Right cardiac atrium (tissue), 5 donors: Measurements from ENCODE around the gene PDE4D. TPM values are rescaled to one million over a fixed set of nuclear protein-coding genes. Genes with fewer than 3 reads are reported as not detected.

Source experiments
- ATAC-seq, 2 donors: fragments of 200-7000 bp; cut with Tn5 transposase; one replicate each; pipeline versions ENCODE4 v1.8.0 to v1.9.1; 2020; ENCODE audit warnings: moderate library complexity in 2 of 2, mild to moderate bottlenecking in 1 of 2
- DNase-seq, 3 donors: peaks; one replicate each; pipeline ENCODE4 v3.0.0-alpha.2; 2020
- H3K27ac ChIP-seq: one replicate; pipeline ENCODE4 v1.5.1; 2013; ENCODE audit warnings: mild to moderate bottlenecking, low read length, control low read depth, moderate library complexity
- H3K27me3 ChIP-seq: one replicate; pipeline ENCODE4 v1.6.1; 2013; ENCODE audit not compliant: control insufficient read depth, insufficient read depth
- H3K4me1 ChIP-seq: one replicate; pipeline ENCODE4 v1.6.1; 2013; ENCODE audit warnings: low read length; ENCODE audit not compliant: control insufficient read depth, insufficient read depth
- H3K4me3 ChIP-seq: one replicate; pipeline ENCODE4 v1.5.1; 2013; ENCODE audit warnings: low read length, control low read depth
- H3K9me3 ChIP-seq: one replicate; pipeline ENCODE4 v1.6.1; 2013; ENCODE audit warnings: low read length; ENCODE audit not compliant: control insufficient read depth
- WGBS: extraction: QIAGEN DNeasy Blood & Tissue Kit; methylation state at CpG from one replicate; pipeline ENCODE4 v1.1.7; 2013; 5-methylcytosine and 5-hydroxymethylcytosine counted together
- intact Hi-C, 4 donors: fragments of 100-400 bp; cut with DNase I; formaldehyde crosslinking; loops; one replicate each; pipeline versions ENCODE4 v1.11.0 to v1.14.0; 2022 to 2023
- polyA plus RNA-seq: library from polyadenylated mRNA; stranded (reverse); fragments of 200-250 nt; gene quantifications from one replicate; pipeline ENCODE4 v1.2.3, GENCODE V29; 2013
- total RNA-seq, 4 donors: library from RNA; stranded (reverse); fragmentation: NEBNext Ultra II Directional; extraction: Animal tissue kit (Norgen Biotek cat#: 25700); gene quantifications; one replicate each; pipeline ENCODE4 v1.2.1, GENCODE V29; 2021
- donor health status: healthy with polysubstance abuse.
- donor health status: DM: no; HTN: yes; CAD: no.
- donor health status: DM: no; HTN: no; CAD: no.
- donor health status: DM: no; HTN: yes; CAD: no; lungs with severe emphysema.
- donor health status: DM: yes; HTN: yes; CAD: no.

Gene PDE4D
- total and polyA plus RNA-seq, 5 donors: 13.2 to 104 (median 38.8) TPM

GRCh38 chr5:58985759-58986158 lies 907.8 kb downstream of the PDE4D start:
- WGBS: 42% methylated on average over 4 of the region's 4 CpGs

GRCh38 chr5:58985311-58985710 lies 908.2 kb downstream of the PDE4D start:
- WGBS: 86% methylated on average over 4 of the region's 4 CpGs

More at GRCh38 chr5:58985759-58986158, 907.8 kb downstream of the PDE4D start:
- DNase-seq: no peak
- H3K27ac ChIP-seq: no peak overlapping the region
- H3K9me3 ChIP-seq: no peaks in the 10 kb centered on the region
- no peaks in the 10 kb centered on the region for H3K27me3 ChIP-seq
- peaks cover 2% of the 10 kb centered on the region for H3K4me1 ChIP-seq
- no peak overlapping the region for H3K4me3 ChIP-seq
- peak in 1 of 2 donors; percentile 22 for ATAC-seq
- intact Hi-C loops: no loop called here

GRCh38 chr5:58983526-58984452 lies 909.7 kb downstream of the PDE4D start:
- no peak overlapping the region for H3K27ac ChIP-seq
- H3K4me1 ChIP-seq: peaks cover 2% of the 10 kb centered on the region
- DNase-seq (no peak), ATAC-seq (no peak)
- H3K27me3 ChIP-seq: no peaks in the 10 kb centered on the region
- no peaks in the 10 kb centered on the region for H3K9me3 ChIP-seq
- intact Hi-C loops: no loop called here
- H3K4me3 ChIP-seq: no peak overlapping the region

More at GRCh38 chr5:58985311-58985710, 908.2 kb downstream of the PDE4D start:
- Histone ChIP-seq H3K9me3 (no peaks in the 10 kb centered on the region), H3K4me1 (peaks cover 2% of the 10 kb centered on the region), H3K4me3 (no peak overlapping the region), H3K27ac (no peak overlapping the region), H3K27me3 (no peaks in the 10 kb centered on the region)
- ATAC-seq: no peak
- DNase-seq: no peak
- intact Hi-C loops: no loop called here

GRCh38 chr5:58980890-58981289 lies 912.6 kb downstream of the PDE4D start:
- Histone ChIP-seq H3K9me3 (no peaks in the 10 kb centered on the region), H3K4me3 (no peak overlapping the region), H3K27ac (no peak overlapping the region), H3K27me3 (no peaks in the 10 kb centered on the region), H3K4me1 (no peaks in the 10 kb centered on the region)
- ATAC-seq (no peak), DNase-seq (no peak)
- 83% methylated on average over 2 of the region's 2 CpGs for WGBS
- intact Hi-C loops: no loop called here

- Histone ChIP-seq H3K4me3 (no peak overlapping the region), H3K27me3 (no peaks in the 10 kb centered on the region), H3K9me3 (no peaks in the 10 kb centered on the region), H3K27ac (no peak overlapping the region), H3K4me1 (no peaks in the 10 kb centered on the region)
- peak in 2 of 3 donors; percentile 37 to 56 for DNase-seq
- intact Hi-C loops: no loop called here
- peak; percentile 40 to 75 for ATAC-seq
Observed at GRCh38 chr5:58979090-58979489, 914.4 kb downstream of the PDE4D start.

- no peak overlapping the region for H3K27ac ChIP-seq
- no peaks in the 10 kb centered on the region for H3K4me1 ChIP-seq
- H3K4me3 ChIP-seq: no peak overlapping the region
- 95% methylated on average over 5 of the region's 5 CpGs for WGBS
- no peaks in the 10 kb centered on the region for H3K27me3 ChIP-seq
- no peaks in the 10 kb centered on the region for H3K9me3 ChIP-seq
- DNase-seq (no peak), ATAC-seq (no peak)
- intact Hi-C loops: no loop called here
Observed at GRCh38 chr5:58974601-58975000, 918.9 kb downstream of the PDE4D start.

- H3K4me3 ChIP-seq: no peak overlapping the region
- 88% methylated on average over 5 of the region's 5 CpGs for WGBS
- H3K4me1 ChIP-seq: no peaks in the 10 kb centered on the region
- ATAC-seq: no peak
- H3K27ac ChIP-seq: no peak overlapping the region
- intact Hi-C loops: no loop called here
- no peak for DNase-seq
- no peaks in the 10 kb centered on the region for H3K9me3 ChIP-seq
- no peaks in the 10 kb centered on the region for H3K27me3 ChIP-seq
Observed at GRCh38 chr5:58974083-58974482, 919.4 kb downstream of the PDE4D start.

- H3K9me3 ChIP-seq: no peaks in the 10 kb centered on the region
- H3K27ac ChIP-seq: no peak overlapping the region
- WGBS: 23% methylated on average over 1 of the region's 1 CpG
- DNase-seq (no peak), ATAC-seq (peak; percentile 30 to 55)
- H3K4me1 ChIP-seq: no peaks in the 10 kb centered on the region
- H3K4me3 ChIP-seq: no peak overlapping the region
- no peaks in the 10 kb centered on the region for H3K27me3 ChIP-seq
- intact Hi-C loops: no loop called here
Observed at GRCh38 chr5:58972301-58972700, 921.2 kb downstream of the PDE4D start.

GRCh38 chr5:58970766-58971165 lies 922.8 kb downstream of the PDE4D start:
- 42% methylated on average over 2 of the region's 2 CpGs for WGBS
- no peaks in the 10 kb centered on the region for H3K9me3 ChIP-seq
- no peak for DNase-seq
- H3K27ac ChIP-seq: no peak overlapping the region
- no peak for ATAC-seq
- H3K4me3 ChIP-seq: no peak overlapping the region
- no peaks in the 10 kb centered on the region for H3K4me1 ChIP-seq
- no peaks in the 10 kb centered on the region for H3K27me3 ChIP-seq
- intact Hi-C loops: no loop called here

- no peak overlapping the region for H3K4me3 ChIP-seq
- intact Hi-C loops: no loop called here
- 89% methylated on average over 2 of the region's 2 CpGs for WGBS
- no peaks in the 10 kb centered on the region for H3K4me1 ChIP-seq
- H3K27me3 ChIP-seq: no peaks in the 10 kb centered on the region
- ATAC-seq (no peak), DNase-seq (no peak)
- H3K9me3 ChIP-seq: no peaks in the 10 kb centered on the region
- no peak overlapping the region for H3K27ac ChIP-seq
Observed at GRCh38 chr5:58969795-58970194, 923.7 kb downstream of the PDE4D start.

- intact Hi-C loops: no loop called here
- ATAC-seq (no peak), DNase-seq (no peak)
- no peaks in the 10 kb centered on the region for H3K27me3 ChIP-seq
- no peak overlapping the region for H3K4me3 ChIP-seq
- WGBS: 92% methylated on average over 3 of the region's 3 CpGs
- H3K9me3 ChIP-seq: no peaks in the 10 kb centered on the region
- no peaks in the 10 kb centered on the region for H3K4me1 ChIP-seq
- no peak overlapping the region for H3K27ac ChIP-seq
Observed at GRCh38 chr5:58969253-58969652, 924.3 kb downstream of the PDE4D start.
